Mucosa of gallbladder (tissue), 1 donor: ENCODE results near the gene KLRC3. TPM values are rescaled to one million over a fixed set of nuclear protein-coding genes. Genes with fewer than 3 reads are reported as not detected.
"Not testable (repeated sequence)": the region's sequence is repeated elsewhere in the genome, so short reads cannot be mapped to it uniquely, and the experiment has no call there.

Source experiments
- DNase-seq: peaks from one replicate; pipeline ENCODE4 v3.0.0-alpha.2; 2020; ENCODE audit warnings: low spot score
- total RNA-seq: library from RNA; stranded (reverse); gene quantifications from one replicate; pipeline ENCODE4 v1.2.1, GENCODE V29; 2021
- donor health status: DM: no; HTN: no; CAD: no.

KLRC3 gene
- total RNA-seq, 1 donor from 2014 or later, result not detected

DNA sequence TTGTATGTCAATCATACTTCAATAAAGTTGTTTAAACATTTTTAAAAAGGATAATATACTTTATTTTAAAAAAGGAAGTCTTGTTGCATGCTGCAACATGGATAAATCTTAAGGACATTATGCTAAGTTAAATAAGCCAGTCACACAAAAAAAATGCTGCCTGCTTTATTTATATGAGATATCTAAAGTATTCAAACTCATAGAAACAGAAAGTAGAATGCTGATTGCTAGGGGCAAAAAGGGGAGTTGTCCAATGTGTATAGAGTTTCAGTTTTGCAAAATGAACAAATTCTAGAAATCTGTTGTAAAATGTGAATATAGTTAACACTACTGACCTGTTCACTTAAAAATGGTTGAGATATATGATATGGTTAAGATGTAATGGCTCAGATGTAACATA lies 19.6 kb downstream of the KLRC3 start:
- no peak for DNase-seq

DNA sequence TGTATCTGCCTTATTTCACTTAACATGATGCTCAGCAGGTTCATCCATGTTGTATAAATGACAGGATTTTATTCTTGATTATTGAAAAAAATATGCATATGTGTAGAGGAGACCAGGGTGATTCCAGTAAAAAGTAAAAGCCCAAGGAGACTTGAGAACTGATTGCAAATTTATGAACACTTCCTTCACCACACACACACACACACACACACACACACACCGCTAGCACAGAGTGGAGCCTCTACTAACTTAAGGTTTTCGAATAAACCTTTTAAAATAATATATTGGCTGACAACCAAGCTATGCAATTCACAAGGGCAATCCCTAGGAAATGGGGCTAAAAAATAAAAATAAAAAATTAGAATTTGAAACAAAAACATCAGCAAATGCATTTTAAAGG lies 22.2 kb downstream of the KLRC3 start:
- no peak for DNase-seq

DNA sequence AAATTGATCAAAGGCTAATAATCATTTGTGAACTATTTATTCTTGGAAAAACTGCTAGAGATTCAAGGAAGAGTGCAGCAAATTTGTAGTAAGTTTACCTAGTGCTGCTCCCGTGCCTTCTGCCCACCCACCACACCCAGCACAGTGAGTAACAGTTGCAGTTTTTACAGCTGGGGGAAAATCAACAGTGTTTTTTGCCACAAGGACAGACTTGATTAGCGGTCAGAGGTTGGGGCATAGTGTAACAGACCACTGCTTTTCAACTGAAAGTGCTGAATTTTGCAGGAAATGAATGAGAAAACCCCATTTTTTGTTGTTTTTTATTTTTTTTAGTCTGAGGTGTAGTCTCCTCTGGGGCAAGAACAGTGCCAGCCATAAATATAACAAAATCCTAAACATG lies 23.1 kb downstream of the KLRC3 start:
- DNase-seq, result no peak

DNA sequence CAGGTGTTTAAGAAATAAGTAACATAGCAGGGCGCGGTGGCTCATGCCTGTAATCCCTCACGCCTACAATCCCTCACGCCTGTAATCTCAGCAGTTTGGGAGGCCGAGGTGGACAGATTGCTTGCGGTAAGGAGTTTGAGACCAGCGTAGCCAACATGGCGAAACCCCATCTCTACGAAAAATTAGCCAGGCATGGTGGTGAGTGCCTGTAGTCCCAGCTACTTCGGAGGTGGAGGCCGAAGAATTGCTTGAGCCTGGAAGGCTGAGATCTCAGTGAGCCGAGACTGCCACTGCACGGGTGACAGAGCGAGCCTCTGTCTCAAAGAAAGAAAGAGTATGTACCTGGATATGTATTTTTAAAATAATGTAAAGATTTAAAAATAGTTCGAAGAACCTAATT lies 24.2 kb downstream of the KLRC3 start:
- DNase-seq, result not testable (repeated sequence)

DNA sequence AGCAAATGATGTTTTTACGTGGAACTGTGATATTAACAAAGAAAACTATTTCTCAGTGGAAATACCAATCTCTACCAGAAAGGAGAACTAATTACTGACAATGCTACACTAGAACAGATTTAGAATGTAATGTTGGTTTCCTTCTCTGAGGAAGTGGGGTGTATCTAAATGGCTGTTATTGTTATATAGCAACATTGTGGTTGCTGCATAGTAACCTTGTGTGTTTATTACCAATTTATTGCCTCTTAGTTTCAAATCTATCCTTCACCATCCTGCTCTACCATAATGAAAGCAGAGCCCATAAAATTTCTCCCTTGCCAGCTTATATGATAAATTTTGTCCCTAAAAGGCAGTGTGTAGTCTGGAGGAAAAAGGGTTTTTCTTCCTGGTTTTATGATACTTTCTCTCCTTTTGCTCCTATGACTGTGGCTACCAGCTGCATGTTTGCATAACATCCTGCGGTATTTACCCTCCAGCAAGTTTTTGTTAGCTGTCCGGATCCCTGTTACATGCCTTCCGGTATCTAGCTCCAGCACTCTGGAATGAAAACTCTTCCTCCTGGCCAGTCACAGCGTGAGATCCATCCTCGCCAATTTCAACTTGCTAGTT lies 24.9 kb downstream of the KLRC3 start:
- DNase-seq, result peak; percentile 26

DNA sequence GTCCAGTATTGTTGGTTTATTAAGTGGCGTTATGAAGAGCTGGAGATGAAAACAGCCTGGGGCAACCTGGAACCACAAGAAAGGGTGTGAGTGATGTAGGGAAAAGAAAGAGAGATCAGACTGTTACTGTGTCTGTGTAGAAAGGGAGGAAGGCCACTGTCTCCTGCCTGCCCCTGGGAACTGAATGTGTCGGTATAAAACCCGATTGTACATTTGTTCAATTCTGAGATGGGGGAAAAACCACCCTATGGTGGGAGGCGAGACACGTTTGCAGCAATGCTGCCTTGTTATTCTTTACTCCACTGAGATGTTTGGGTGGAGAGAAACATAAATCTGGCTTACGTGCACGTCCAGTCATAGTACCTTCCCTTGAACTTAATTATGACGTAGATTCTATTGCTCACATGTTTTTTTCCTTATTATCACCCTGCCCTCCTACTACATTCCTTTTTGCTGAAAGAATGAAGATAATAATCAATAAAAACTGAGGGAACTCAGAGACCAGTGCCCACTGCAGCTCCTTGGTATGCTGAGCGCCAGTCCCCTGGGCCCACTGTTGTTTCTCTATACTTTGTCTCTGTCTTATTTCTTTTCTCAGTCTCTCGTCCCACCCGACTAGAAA lies 25.8 kb downstream of the KLRC3 start:
- not testable (repeated sequence) for DNase-seq

DNA sequence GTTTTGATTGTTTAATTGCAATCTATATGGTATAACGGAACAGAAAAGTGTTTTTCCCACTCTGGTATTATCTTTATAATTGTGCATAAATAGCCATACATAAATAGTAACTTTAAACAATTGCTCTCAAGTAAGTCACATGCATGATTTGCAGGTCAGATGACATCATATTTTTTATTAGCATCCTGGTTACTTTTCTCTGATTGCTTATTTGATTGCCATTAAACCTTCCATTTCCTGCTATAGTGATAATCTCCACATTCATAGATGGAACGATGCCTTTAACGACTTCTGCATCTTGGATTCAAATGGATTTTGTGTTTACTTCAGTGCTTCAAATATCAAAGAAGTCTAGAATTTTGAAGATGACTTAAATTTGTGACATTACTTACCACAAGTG lies 27.1 kb downstream of the KLRC3 start:
- DNase-seq, result no peak

DNA sequence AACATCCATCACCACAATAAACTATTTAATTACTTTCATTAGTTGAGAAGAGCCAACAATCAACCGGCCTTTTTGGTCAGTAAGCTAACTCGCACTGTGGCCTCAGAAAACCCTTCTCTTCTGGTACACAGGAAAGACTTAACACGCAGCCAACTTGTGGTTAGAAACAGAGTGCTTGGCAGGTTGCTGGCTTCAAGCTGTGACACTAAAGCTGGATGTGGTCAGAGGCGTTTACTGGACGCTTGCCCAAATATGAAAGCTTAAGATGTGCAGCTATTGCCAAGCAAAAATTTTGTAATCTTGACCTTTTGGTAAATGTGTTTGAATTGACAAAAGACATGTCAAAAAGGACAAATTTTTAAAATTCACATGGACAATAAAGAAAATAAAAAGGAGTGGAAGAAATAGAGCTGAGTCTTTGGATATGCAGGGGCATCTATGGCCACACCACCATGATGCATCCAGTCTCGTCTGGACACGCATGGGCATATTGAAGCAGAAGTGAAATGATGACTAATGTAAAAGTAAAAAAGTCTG lies 27.9 kb downstream of the KLRC3 start:
- peak; percentile 62 for DNase-seq

DNA sequence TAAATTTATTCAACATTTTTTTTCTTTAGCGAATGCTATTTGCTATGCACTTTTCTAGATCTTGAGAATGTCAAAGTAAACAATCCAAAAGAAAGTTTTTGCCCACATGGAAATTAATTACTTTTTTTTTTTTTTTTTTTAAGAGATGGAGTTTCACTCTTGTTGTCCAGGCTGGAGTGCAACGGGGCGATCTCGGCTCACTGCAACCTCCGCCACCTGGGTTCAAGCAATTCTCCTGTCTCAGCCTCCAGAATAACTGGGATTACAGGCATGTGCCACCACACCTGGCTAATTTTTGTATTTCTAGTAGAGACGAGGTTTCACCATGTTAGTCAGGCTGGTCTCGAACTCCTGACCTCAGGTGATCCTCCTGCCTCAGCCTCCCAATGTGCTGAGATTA lies 29.4 kb downstream of the KLRC3 start:
- not testable (repeated sequence) for DNase-seq

DNA sequence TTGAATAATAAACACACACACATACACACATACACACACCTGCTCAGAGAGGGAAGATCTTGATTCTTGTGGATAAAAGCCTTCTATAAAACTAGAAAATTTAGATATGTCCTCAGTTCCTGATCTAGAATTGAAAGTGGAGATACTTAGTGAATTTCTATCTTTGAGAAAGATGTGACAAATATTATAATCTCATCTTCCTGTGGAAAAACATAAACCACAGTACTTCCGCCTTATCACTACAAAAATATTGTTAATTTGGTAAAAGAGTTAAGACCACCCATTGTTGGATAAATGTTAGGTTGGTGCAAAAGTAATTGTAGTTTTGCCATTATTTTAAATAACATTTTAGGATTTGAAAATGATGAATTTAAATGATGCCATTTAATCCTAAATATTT lies 30.5 kb downstream of the KLRC3 start, which contains the start of gene KLRK1:
Gene KLRK1 (minus strand): TSS at position 138 of the 400 bp plus-strand sequence. CDS start 1,231 bp downstream, outside the sequence.
- no peak for DNase-seq

DNA sequence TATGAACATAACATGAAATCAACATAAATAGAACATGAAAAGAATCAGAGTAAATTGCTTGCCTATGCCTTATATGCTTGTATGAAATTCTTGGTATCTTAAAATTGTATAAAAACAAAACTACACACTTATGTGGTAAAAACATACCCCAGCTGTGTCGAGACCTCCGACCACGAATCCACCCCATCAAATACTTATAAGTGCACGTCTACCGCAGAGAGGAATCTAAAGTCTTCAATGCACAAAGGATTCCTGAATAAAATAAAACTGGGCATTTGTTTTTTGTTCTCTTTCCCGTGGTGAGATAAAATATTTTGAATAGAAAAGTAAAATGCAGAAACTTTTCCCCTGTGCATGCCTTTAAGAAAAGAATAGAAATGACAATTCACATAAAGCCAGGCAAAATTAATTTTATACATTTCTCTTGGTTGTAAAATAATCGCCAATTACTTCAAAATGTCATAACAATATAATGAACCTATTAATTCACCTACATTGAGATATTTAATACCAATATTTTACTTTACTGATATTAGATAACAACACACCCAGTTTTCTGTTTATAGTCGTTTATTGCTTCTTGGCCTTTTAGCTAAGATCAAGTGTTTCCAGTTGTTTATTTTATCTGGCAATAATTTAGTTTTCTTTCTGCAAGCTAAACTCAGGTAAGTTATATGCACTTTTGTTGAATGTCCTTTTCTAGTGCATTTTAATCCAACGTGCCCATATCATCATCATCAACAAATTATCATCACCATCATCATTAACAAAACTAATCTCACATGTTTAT lies 31.6 kb downstream of the KLRC3 start:
- no peak for DNase-seq

DNA sequence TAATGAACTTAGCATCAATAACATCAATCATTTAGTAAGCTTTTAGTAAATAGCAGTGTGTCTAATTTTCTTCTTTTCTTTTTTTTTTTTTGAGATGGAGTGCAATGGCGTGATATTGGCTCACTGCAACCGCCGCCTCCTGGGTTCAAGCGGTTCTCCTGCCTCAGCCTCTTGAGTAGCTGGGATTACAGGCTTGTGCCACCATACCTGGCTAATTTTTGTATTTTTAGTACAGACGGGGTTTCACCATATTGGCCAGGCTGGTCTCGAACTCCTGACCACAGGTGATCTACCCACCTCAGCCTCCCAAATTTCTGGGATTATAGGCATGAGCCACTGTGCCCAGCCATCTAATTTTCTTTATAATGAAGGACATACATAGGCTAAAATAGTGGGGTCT lies 32.9 kb downstream of the KLRC3 start:
- not testable (repeated sequence) for DNase-seq

DNA sequence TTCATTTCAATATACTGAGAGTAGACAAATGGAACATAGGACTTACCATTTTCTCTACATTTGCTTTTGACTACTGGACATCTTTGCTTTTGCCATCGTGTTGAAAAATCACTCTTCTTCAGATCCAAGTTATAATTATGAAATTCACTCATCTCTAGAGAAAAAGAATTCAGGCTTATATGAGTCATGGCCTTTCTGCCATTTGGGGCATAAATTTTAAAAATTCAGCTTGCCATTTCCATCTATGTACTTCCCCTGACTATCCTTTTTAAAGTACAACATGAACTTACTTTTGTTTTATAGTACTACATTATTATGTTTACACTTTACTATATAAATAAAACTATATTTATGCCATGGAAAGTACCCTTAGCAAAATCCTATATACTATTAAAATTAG lies 33.5 kb downstream of the KLRC3 start:
- DNase-seq, result no peak

DNA sequence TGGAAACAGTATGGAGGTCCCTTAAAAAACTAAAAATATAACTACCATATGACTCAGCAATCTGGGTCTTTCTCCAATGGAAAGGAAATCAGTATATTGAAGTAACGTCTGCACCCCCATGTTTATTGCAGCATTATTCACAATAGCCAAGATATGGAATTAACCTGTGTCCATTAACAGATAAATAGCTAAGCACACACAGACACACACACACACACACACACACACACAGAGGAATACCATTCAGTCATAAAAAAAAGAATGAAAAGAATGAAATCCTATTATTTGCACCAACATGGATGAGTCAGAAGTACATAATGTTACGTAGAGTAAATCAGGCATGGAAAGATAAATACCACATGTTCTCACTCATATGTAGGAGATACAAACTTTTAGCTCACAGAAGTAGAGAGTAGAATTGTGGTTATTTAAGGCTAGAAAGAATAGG lies 35.2 kb downstream of the KLRC3 start:
- no peak for DNase-seq

DNA sequence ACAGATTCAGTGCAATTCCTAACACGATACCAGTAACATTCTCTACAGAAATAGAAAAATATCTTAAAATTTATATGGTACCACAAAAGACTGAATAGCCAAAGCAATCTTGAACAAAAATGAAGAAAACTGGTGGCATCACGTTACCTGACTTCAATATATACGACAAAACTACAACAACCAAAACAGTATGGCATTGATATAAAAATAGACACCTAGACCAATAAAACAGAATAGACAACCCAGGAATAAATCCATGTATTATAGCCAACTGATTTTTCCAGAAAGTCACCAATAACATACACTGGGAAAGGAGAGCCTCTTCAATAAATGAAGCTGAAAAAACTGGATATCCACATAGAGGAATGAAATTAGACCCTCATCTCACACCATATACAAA lies 36.2 kb downstream of the KLRC3 start:
- no peak for DNase-seq

DNA sequence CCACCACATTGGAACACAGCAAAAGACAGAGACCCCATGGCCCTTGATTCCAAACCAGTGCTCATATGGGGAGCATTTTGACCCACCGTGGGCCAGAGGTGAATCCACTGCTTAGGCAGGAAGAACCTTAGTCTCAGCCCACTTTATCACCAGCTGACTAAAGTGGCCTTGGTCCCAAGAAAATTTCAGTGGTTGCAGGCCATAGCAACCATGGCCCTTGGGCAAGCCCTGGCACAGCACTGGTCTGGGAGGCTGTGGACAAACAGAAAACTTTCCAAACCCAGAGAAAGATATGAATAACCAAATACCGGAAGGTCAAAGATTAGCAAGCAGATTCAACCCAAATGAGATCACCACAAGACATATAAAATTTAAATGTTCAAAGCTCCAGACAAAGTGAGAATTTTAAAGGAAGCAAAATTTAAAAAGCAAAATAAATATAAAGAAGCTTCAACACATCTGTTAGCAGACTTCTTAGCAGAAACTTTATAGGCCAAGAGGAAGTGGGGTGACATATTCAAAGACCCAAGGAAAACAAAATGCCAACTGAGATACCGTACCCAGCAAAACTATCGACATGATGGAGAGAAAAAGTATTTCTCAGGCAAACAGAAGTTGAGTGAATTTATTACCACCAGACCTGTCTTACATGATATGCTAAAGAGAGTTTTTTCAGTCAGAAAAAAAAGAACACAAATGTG lies 38.3 kb downstream of the KLRC3 start:
- DNase-seq, result no peak

DNA sequence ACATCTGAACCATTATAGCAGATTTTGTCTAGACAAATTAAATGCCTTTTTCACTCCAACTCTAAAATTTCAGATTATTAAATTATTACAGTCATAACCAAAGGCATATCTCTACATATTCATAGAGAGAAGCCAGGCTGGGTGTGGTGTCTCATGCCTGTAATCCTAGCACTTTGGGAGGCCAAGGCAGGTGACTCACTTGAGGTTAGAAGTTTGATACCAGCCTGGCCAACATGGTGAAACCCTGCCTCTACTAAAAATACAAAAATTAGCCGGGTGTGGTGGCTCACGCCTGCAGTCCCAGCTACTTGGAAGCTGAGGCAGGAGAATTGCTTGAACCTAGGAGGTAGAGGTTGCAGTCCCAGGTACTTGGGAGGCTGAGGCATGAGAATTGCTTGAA lies 41.7 kb downstream of the KLRC3 start:
- not testable (repeated sequence) for DNase-seq

DNA sequence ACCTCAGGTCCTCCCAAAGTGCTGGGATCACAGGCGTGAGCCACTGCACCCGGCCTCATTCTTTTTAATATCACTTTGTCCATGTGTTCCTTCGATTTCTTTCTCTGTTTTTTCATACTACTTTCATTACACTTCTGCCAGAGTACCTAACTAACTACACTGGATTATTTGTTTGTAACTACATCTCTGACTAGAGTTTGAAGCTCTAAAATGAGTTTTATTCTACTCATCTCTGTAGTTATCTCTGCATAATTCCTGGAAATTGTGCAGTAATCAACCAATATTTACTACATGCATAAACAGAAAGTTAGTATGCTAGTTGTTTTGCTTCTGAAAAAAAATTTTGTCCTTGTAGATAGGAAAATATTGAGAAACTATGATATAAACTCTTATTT lies 45.8 kb downstream of the KLRC3 start:
- DNase-seq, result no peak

DNA sequence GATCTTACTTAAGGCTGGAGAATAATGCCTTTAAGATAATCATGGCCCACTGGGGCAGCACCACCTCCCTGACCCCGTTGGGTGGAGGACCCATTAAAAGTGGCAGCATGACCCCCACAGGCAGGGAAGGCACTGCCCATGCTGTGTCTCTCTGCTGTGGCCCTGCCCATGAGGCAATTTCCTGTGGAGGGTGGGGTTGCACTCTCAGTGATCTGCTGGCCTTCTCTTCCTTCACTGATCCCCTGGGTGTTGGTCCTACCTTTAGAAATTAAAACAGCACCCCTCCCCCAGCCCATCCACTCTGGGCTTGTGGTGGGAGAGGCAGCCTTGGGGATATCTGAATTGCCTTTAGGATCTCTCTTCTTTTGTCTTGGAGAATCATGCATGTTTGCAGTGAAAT lies 47.8 kb downstream of the KLRC3 start:
- DNase-seq, result no peak

DNA sequence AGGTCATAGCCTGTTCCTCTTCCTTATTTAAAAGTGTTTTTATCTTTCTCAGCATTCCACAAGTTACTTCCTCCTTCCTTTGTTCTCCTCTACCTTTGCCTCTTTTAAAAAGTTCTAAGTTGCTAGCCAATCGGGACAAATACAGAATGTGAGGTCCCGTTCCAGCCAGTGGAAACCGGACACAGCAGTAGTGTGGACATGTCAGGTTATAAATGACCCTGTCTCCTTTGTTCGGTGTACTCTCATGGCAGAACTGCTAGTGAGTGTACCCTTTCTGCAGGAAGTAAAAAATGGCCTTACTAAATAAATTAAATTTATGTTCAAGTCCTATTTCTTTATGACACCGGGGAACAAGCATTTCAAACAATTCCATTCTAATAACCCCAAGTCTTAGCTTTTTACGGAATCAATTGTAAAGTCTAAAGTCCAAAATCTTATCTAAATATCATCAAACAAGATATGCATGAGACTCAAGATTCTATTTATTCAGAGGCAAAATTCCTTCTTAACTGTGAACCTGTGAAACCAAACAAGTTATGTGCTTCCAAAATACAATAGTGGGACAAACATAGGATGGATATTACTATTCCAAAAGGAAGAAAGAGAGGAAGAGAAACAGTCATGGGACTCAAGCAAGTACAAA lies 48.4 kb downstream of the KLRC3 start:
- not testable (repeated sequence) for DNase-seq
